ENCODE data around the gene PRKCE. TPM values are rescaled to one million over a fixed set of nuclear protein-coding genes. Genes with fewer than 3 reads are reported as not detected.

PRKCE gene
- total RNA-seq, 2 donors from 2014 or later: 7.2 to 25.4 TPM

- 91% methylated on average over 1 of the region's 1 CpG for WGBS
- no peak for TF ChIP-seq POLR2AphosphoS5 (IDR thresholded peaks at IDR 0.05)
- no peak for TF ChIP-seq CTCF (IDR thresholded peaks at IDR 0.05)
- no peak for TF ChIP-seq POLR2A (IDR thresholded peaks at IDR 0.05)
- no peak for DNase-seq (ENCODE audit: low spot score)
- no peaks in the 10 kb centered on the region for H3K27me3 ChIP-seq (replicated peaks; ENCODE audit: insufficient read depth)
- no peak overlapping the region for H3K27ac ChIP-seq
- H3K4me1 ChIP-seq (replicated peaks): no peaks in the 10 kb centered on the region
- H3K9me3 ChIP-seq: no peaks in the 10 kb centered on the region
- intact Hi-C loops (cut with DNase I): no loop called here
- H3K36me3 ChIP-seq: no peaks in the 10 kb centered on the region
- H3K4me3 ChIP-seq: no peak overlapping the region
Observed at GRCh38 chr2:46096260-46096659, 444.8 kb downstream of the PRKCE start.

GRCh38 chr2:46097714-46098480 lies 446.4 kb downstream of the PRKCE start:
- H3K36me3 ChIP-seq: no peaks in the 10 kb centered on the region
- H3K27ac ChIP-seq: peak overlapping the region; percentile 44 to 45
- peak; percentile 66 for DNase-seq (ENCODE audit: low spot score)
- H3K4me1 ChIP-seq (replicated peaks): no peaks in the 10 kb centered on the region
- no peak overlapping the region for H3K4me3 ChIP-seq
- H3K9me3 ChIP-seq: no peaks in the 10 kb centered on the region
- intact Hi-C loops (cut with DNase I): no loop called here
- 31% methylated on average over 4 of the region's 4 CpGs for WGBS
- no peaks in the 10 kb centered on the region for H3K27me3 ChIP-seq (replicated peaks; ENCODE audit: insufficient read depth)
- no peak for TF ChIP-seq CTCF (IDR thresholded peaks at IDR 0.05)
- TF ChIP-seq POLR2AphosphoS5 (IDR thresholded peaks at IDR 0.05): peak; percentile 77
- TF ChIP-seq POLR2A (IDR thresholded peaks at IDR 0.05): no peak

DNA sequence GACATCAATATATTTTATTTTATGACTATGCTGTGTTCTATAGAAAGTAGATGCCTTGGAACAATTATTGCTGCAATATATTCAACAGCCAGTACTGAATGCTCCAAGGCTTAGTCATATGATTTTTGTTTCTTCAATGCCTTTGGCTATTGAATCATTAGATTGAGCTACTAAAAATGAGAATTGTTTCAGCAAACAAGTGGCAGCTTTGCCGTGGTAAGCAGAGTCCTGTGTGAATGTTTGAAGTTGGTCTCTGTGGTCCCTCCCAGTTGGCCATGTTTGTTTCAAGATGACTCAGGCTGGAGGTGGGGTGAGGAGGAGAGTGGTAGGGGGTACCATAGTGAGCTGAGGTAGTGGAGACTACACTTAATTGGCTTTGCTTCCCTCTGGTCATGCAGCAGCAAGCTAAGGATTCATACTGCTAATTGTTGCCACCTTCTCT lies 447.2 kb downstream of the PRKCE start:
- Histone ChIP-seq H3K4me1 (replicated peaks) (no peaks in the 10 kb centered on the region), H3K27me3 (replicated peaks; ENCODE audit: insufficient read depth) (no peaks in the 10 kb centered on the region), H3K9me3 (no peaks in the 10 kb centered on the region), H3K36me3 (no peaks in the 10 kb centered on the region), H3K27ac (no peak overlapping the region), H3K4me3 (no peak overlapping the region)
- intact Hi-C loops (cut with DNase I): no loop called here
- 72% methylated on average over 1 of the region's 1 CpG for WGBS
- no peak for DNase-seq (ENCODE audit: low spot score)
- TF ChIP-seq POLR2A (IDR thresholded peaks at IDR 0.05) (no peak), CTCF (IDR thresholded peaks at IDR 0.05) (no peak), POLR2AphosphoS5 (IDR thresholded peaks at IDR 0.05) (no peak)

GRCh38 chr2:46101557-46102220 lies 450.2 kb downstream of the PRKCE start:
- Histone ChIP-seq H3K9me3 (no peaks in the 10 kb centered on the region), H3K36me3 (no peaks in the 10 kb centered on the region), H3K4me1 (replicated peaks) (no peaks in the 10 kb centered on the region), H3K4me3 (no peak overlapping the region), H3K27me3 (replicated peaks; ENCODE audit: insufficient read depth) (no peaks in the 10 kb centered on the region), H3K27ac (no peak overlapping the region)
- intact Hi-C loops (cut with DNase I): no loop called here
- TF ChIP-seq POLR2A (IDR thresholded peaks at IDR 0.05) (no peak), POLR2AphosphoS5 (IDR thresholded peaks at IDR 0.05) (no peak), CTCF (IDR thresholded peaks at IDR 0.05) (no peak)
- DNase-seq (ENCODE audit: low spot score): no peak
- WGBS: 84% methylated on average over 9 of the region's 9 CpGs
